Measurements from ENCODE around the gene DSCAM. TPM values are rescaled to one million over a fixed set of nuclear protein-coding genes. Genes with fewer than 3 reads are reported as not detected.

The DSCAM gene
- total and polyA plus RNA-seq, 10 of the 15 experiments (the other 5 are each of a cell fraction or from before 2014, with no cell fraction given) = not detected

GRCh38 chr21:40235528-40235927 lies 611.4 kb downstream of the DSCAM start:
- no peaks in the 10 kb centered on the region for H3K27me3 ChIP-seq (replicated peaks in 1 of 2; ENCODE audit: control insufficient read depth in 2 of 2, insufficient read depth in 2 of 2, low read length in 1 of 2)
- BruUV-seq (replicated peaks) = no TSS peak
- no peaks in the 10 kb centered on the region; the same call in 2 of the 3 replicates for H3K9me3 ChIP-seq (replicated peaks; ENCODE audit: control insufficient read depth, insufficient read depth, low read length)
- H3K4me2 ChIP-seq (ENCODE audit: control insufficient read depth, insufficient read depth) = no peak overlapping the region
- ChIA-PET RAD21 (ENCODE audit: unreplicated experiment) (no interaction called here), CTCF (no interaction called here), POLR2A (no interaction called here), SMC1A (ENCODE audit: uncharacterized antibody, unreplicated experiment) (interaction anchor here (1.0 kb wide), 1 partner anchor 27 kb away, joined by 3 read pairs; no protein-coding TSS in a partner anchor)
- no peak for TF ChIP-seq ESRRA (IDR thresholded peaks at IDR 0.05; ENCODE audit: low read length)
- no peak for TF ChIP-seq ZNF274 (IDR thresholded peaks at IDR 0.05; ENCODE audit: insufficient read depth, insufficient read length)
- no peak for TF ChIP-seq KLF5 (IDR thresholded peaks at IDR 0.05; ENCODE audit: partially characterized antibody)
- TF ChIP-seq HDGF (IDR thresholded peaks at IDR 0.05) = no peak
- no peak for TF ChIP-seq SRF (IDR thresholded peaks at IDR 0.05; ENCODE audit: low read depth in 2 of 2, low read length in 2 of 2)
- TF ChIP-seq EP300 (IDR thresholded peaks at IDR 0.05; ENCODE audit: borderline replicate concordance in 1 of 2, control insufficient read depth in 1 of 2, low read depth in 2 of 2, low read length in 2 of 2) = no peak
- no peak for TF ChIP-seq ATF7 (IDR thresholded peaks at IDR 0.05; ENCODE audit: low read depth)
- TF ChIP-seq BCL11A (IDR thresholded peaks at IDR 0.05; ENCODE audit: low read depth, low read length) = no peak
- H2AFZ ChIP-seq (ENCODE audit: control insufficient read depth, low read depth, low read length) = no peak overlapping the region
- FAIRE-seq = no peak
- no peak for DNase-seq (ENCODE audit: low read depth, low spot score)
- ATAC-seq = no peak
- no peaks in the 10 kb centered on the region for H3K36me3 ChIP-seq (ENCODE audit: control insufficient read depth in 2 of 2, insufficient read depth in 2 of 2, low read length in 1 of 2)
- no peak overlapping the region for H3K4me3 ChIP-seq
- intact Hi-C loops (cut with micrococcal nuclease; ENCODE audit: unreplicated experiment) (no loop called here), in situ Hi-C loops (cut with MboI) (no loop called here)
- no peak overlapping the region for H3K9ac ChIP-seq (ENCODE audit: control insufficient read depth, insufficient read depth, low read length)
- H3K79me2 ChIP-seq (ENCODE audit: control insufficient read depth, insufficient read depth, low read length) = no peaks in the 10 kb centered on the region
- H3K27ac ChIP-seq (ENCODE audit: control insufficient read depth, insufficient read depth) = no peak overlapping the region
- WGBS (ENCODE audit: insufficient coverage, insufficient replicate concordance, low lambda C conversion rate, missing lambda C conversion rate) = 16% methylated on average over 5 of the region's 5 CpGs
- no peaks in the 10 kb centered on the region for H4K20me1 ChIP-seq (ENCODE audit: control insufficient read depth, insufficient read depth)
- H3K4me1 ChIP-seq (ENCODE audit: control insufficient read depth, insufficient read depth, low read length) = no peaks in the 10 kb centered on the region

- DNase-seq (ENCODE audit: low read depth, low spot score) = no peak
- no peak overlapping the region for H3K4me2 ChIP-seq (ENCODE audit: control insufficient read depth, insufficient read depth)
- ChIA-PET POLR2A (no interaction called here), CTCF (no interaction called here), RAD21 (ENCODE audit: unreplicated experiment) (no interaction called here), SMC1A (ENCODE audit: uncharacterized antibody, unreplicated experiment) (no interaction called here)
- H3K9ac ChIP-seq (ENCODE audit: control insufficient read depth, insufficient read depth, low read length) = no peak overlapping the region
- no peak overlapping the region for H3K4me3 ChIP-seq
- H3K4me1 ChIP-seq (ENCODE audit: control insufficient read depth, insufficient read depth, low read length) = no peaks in the 10 kb centered on the region
- H3K27me3 ChIP-seq (replicated peaks in 1 of 2; ENCODE audit: control insufficient read depth in 2 of 2, insufficient read depth in 2 of 2, low read length in 1 of 2) = no peaks in the 10 kb centered on the region
- H3K9me3 ChIP-seq (replicated peaks; ENCODE audit: control insufficient read depth, insufficient read depth, low read length) = no peaks in the 10 kb centered on the region; the same call in 2 of the 3 replicates
- in situ Hi-C loops (cut with MboI) = no loop called here
- FAIRE-seq = no peak
- H3K27ac ChIP-seq (ENCODE audit: control insufficient read depth, insufficient read depth) = no peak overlapping the region
- BruUV-seq (replicated peaks) = no TSS peak
- 30% methylated on average over 2 of the region's 2 CpGs for WGBS (ENCODE audit: insufficient coverage, insufficient replicate concordance, low lambda C conversion rate, missing lambda C conversion rate)
- H3K79me2 ChIP-seq (ENCODE audit: control insufficient read depth, insufficient read depth, low read length) = no peaks in the 10 kb centered on the region
- intact Hi-C loops (cut with micrococcal nuclease; ENCODE audit: unreplicated experiment) = no loop called here
- H4K20me1 ChIP-seq (ENCODE audit: control insufficient read depth, insufficient read depth) = no peaks in the 10 kb centered on the region
- no peaks in the 10 kb centered on the region for H3K36me3 ChIP-seq (ENCODE audit: control insufficient read depth in 2 of 2, insufficient read depth in 2 of 2, low read length in 1 of 2)
- ATAC-seq = no peak
- H2AFZ ChIP-seq (ENCODE audit: control insufficient read depth, low read depth, low read length) = no peak overlapping the region
- no peak for TF ChIP-seq CHD1 (IDR thresholded peaks at IDR 0.05; ENCODE audit: low read depth, low read length)
- no peak for TF ChIP-seq MEF2A (IDR thresholded peaks at IDR 0.05; ENCODE audit: insufficient read depth, low read depth, low read length)
- no peak for TF ChIP-seq ZNF384 (IDR thresholded peaks at IDR 0.05; ENCODE audit: borderline replicate concordance, low read depth, low read length)
- TF ChIP-seq RAD51 (IDR thresholded peaks at IDR 0.05) = no peak
- TF ChIP-seq MEF2B (IDR thresholded peaks at IDR 0.05; ENCODE audit: partially characterized antibody, poor library complexity, severe bottlenecking) = no peak
- no peak for TF ChIP-seq ZNF24 (IDR thresholded peaks at IDR 0.05)
- TF ChIP-seq ZZZ3 (IDR thresholded peaks at IDR 0.05; ENCODE audit: control insufficient read depth, insufficient read length, low read depth) = no peak
- TF ChIP-seq ZNF592 (IDR thresholded peaks at IDR 0.05) = no peak
- no peak for TF ChIP-seq CEBPB (IDR thresholded peaks at IDR 0.05; ENCODE audit: borderline replicate concordance in 1 of 2, low read depth in 2 of 2, low read length in 2 of 2)
Measured at GRCh38 chr21:40231979-40232378, 615.0 kb downstream of the DSCAM start.

All from GM12878 (cell line).